ENCODE data around the gene INAVA.

Gene INAVA

GRCh38 chr1:200877010-200877409, 17.7 kb upstream of the INAVA start:
- peaks cover 32 to 35% of the 10 kb centered on the region in 2 donors for H3K27me3 ChIP-seq (ENCODE audit: control insufficient read depth in 1 of 2, insufficient read depth in 2 of 2, low read length in 2 of 2)
- no peak overlapping the region for H3K27ac ChIP-seq (ENCODE audit: low read length)
- peaks cover 14% of the 10 kb centered on the region for H3K4me1 ChIP-seq (ENCODE audit: control insufficient read depth, insufficient read depth, low read length)
- H3K4me3 ChIP-seq (ENCODE audit: low read length in 2 of 2), result no peak overlapping the region
- H3K9me3 ChIP-seq (ENCODE audit: control insufficient read depth in 2 of 2, low read length in 2 of 2), result no peaks in the 10 kb centered on the region
- no peaks in the 10 kb centered on the region for H3K36me3 ChIP-seq (ENCODE audit: control insufficient read depth in 2 of 2, insufficient read depth in 2 of 2, low read length in 2 of 2)
- H3K9ac ChIP-seq (ENCODE audit: low read length in 2 of 2), result no peak overlapping the region

DNA sequence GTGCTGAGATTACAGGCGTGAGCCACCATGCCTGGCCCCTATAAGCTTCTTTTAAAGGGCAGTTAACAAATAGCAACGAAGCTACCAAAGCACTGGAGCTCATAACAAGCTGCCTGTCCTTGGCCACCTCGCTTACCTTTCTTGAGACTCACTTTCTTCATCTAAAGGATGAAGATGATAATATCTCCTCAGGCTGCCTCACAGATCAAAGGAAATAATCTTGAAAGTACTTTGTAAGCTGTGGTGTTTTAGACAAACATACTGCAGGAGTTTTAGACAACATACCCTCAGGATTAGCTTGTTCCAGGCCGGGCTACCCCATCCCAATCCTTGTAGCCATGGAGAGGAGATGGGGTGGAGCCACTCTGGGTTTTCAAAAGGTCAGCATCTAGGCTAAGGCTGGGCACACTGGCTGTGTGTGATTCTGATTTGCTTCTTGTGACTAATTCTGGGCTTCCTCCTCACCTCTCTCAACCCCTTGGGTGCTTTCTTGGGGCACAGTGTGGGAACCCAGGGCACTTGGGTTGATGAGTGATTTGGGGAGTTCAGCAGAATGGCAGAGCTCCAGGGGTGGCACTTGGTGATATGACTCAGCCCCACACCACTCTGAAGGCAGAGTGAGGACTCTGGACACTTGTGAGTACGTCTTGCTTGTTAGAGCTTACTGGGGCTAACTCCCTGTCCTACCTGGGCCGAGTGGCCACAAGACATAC, 16.7 kb upstream of the INAVA start:
- Histone ChIP-seq H3K27ac (ENCODE audit: low read length) (no peak overlapping the region), H3K36me3 (ENCODE audit: control insufficient read depth in 2 of 2, insufficient read depth in 2 of 2, low read length in 2 of 2) (no peaks in the 10 kb centered on the region), H3K4me1 (ENCODE audit: control insufficient read depth, insufficient read depth, low read length) (peaks cover 12% of the 10 kb centered on the region), H3K9ac (ENCODE audit: low read length in 2 of 2) (no peak overlapping the region), H3K27me3 (ENCODE audit: control insufficient read depth in 1 of 2, insufficient read depth in 2 of 2, low read length in 2 of 2) (peaks cover 22 to 28% of the 10 kb centered on the region in 2 donors), H3K4me3 (ENCODE audit: low read length in 2 of 2) (no peak overlapping the region), H3K9me3 (ENCODE audit: control insufficient read depth in 2 of 2, low read length in 2 of 2) (no peaks in the 10 kb centered on the region)

DNA sequence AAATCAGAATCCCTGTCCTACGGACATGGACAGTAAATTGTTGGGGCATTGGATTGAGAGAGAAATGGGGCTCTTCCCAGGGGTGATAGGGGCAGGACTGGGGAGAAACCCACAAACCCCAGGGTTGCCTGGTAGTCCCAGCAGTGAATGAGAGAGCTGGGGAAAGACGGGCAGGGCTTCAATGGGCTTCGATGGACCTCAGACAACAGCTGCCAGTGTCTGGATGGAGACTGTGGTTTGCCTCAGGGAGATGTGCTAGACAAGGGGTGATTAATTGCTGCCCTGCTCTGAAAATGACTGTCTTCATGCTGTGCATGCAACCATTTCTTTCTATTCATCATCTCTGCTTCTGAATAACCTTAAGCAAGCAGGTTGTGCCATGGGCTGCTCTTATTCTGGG, 14.5 kb upstream of the INAVA start:
- Histone ChIP-seq H3K27me3 (ENCODE audit: control insufficient read depth in 1 of 2, insufficient read depth in 2 of 2, low read length in 2 of 2) (peaks cover 4 to 10% of the 10 kb centered on the region in 2 donors), H3K27ac (ENCODE audit: low read length) (no peak overlapping the region), H3K4me3 (ENCODE audit: low read length in 2 of 2) (no peak overlapping the region), H3K9ac (ENCODE audit: low read length in 2 of 2) (no peak overlapping the region), H3K36me3 (ENCODE audit: control insufficient read depth in 2 of 2, insufficient read depth in 2 of 2, low read length in 2 of 2) (no peaks in the 10 kb centered on the region), H3K9me3 (ENCODE audit: control insufficient read depth in 2 of 2, low read length in 2 of 2) (no peaks in the 10 kb centered on the region), H3K4me1 (ENCODE audit: control insufficient read depth, insufficient read depth, low read length) (no peaks in the 10 kb centered on the region)

GRCh38 chr1:200883118-200883517, 11.6 kb upstream of the INAVA start:
- Histone ChIP-seq H3K9ac (ENCODE audit: low read length in 2 of 2) (no peak overlapping the region), H3K4me3 (ENCODE audit: low read length in 2 of 2) (no peak overlapping the region), H3K36me3 (ENCODE audit: control insufficient read depth in 2 of 2, insufficient read depth in 2 of 2, low read length in 2 of 2) (no peaks in the 10 kb centered on the region), H3K27ac (ENCODE audit: low read length) (no peak overlapping the region), H3K27me3 (ENCODE audit: control insufficient read depth in 1 of 2, insufficient read depth in 2 of 2, low read length in 2 of 2) (peaks cover 4 to 5% of the 10 kb centered on the region in 2 donors), H3K4me1 (ENCODE audit: control insufficient read depth, insufficient read depth, low read length) (no peaks in the 10 kb centered on the region), H3K9me3 (ENCODE audit: control insufficient read depth in 2 of 2, low read length in 2 of 2) (no peaks in the 10 kb centered on the region)

DNA sequence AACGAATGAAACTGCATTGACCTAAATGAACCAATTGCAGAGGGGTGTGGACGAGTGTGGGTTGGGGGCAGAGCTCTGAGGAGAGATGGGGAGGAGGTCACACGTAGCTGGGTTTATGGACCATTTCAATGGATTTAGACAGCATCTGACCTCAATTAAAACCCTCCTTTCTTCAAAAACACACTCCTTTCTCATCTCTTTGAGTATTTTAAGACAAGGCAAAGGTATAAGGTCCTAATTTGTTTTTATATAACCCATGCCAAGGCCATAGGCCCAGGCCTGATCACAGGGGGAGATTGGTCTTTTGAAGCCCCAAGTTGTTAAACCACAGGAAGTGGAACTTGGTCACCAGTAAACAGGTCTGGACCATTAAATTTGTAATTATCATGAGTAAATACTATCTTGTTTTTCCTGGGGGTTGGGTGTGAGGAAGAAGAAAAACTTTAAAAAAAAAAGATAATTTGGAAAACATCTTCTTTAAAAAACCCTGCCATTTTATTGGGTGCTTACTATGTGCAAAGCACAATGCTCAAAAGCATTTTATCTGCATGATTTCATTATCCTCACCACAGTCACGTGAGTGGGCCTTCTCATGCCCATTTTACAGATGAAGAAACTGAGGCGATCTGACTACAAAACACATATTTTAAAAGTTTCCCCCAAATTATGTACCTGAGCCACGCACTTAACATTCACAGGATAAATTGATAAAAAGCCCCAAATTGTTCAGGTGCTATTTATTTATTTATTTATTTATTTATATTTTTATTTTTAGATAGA, 8.9 kb upstream of the INAVA start:
- Histone ChIP-seq H3K36me3 (ENCODE audit: control insufficient read depth in 2 of 2, insufficient read depth in 2 of 2, low read length in 2 of 2) (no peaks in the 10 kb centered on the region), H3K9ac (ENCODE audit: low read length in 2 of 2) (no peak overlapping the region), H3K27ac (ENCODE audit: low read length) (no peak overlapping the region), H3K4me1 (ENCODE audit: control insufficient read depth, insufficient read depth, low read length) (no peaks in the 10 kb centered on the region), H3K4me3 (ENCODE audit: low read length in 2 of 2) (no peak overlapping the region), H3K27me3 (ENCODE audit: control insufficient read depth in 1 of 2, insufficient read depth in 2 of 2, low read length in 2 of 2) (peaks cover 12 to 15% of the 10 kb centered on the region in 2 donors), H3K9me3 (ENCODE audit: control insufficient read depth in 2 of 2, low read length in 2 of 2) (no peaks in the 10 kb centered on the region)

DNA sequence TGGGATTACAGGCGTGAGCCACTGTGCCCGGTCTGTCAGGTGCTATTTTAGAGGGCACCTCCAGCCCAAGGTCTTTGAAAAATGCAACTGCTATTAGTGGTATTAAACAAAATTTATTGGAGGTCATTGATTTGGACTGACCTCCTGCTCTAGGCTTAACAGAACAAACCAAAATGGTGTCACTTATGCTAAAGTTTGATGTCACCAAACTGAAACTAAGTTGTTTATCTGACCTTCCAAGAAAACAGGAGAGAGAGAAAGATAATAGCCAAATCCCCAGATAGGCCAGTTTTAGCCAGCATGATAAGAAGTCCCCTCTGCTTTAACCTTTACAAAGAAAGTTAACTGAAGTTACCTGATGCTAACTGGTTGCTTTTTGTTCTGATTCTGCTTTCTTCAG, 8.1 kb upstream of the INAVA start:
- Histone ChIP-seq H3K4me1 (ENCODE audit: control insufficient read depth, insufficient read depth, low read length) (peaks cover 7% of the 10 kb centered on the region), H3K27me3 (ENCODE audit: control insufficient read depth in 1 of 2, insufficient read depth in 2 of 2, low read length in 2 of 2) (peaks cover 15 to 23% of the 10 kb centered on the region in 2 donors), H3K27ac (ENCODE audit: low read length) (no peak overlapping the region), H3K36me3 (ENCODE audit: control insufficient read depth in 2 of 2, insufficient read depth in 2 of 2, low read length in 2 of 2) (no peaks in the 10 kb centered on the region), H3K4me3 (ENCODE audit: low read length in 2 of 2) (no peak overlapping the region), H3K9me3 (ENCODE audit: control insufficient read depth in 2 of 2, low read length in 2 of 2) (no peaks in the 10 kb centered on the region), H3K9ac (ENCODE audit: low read length in 2 of 2) (no peak overlapping the region)

GRCh38 chr1:200887036-200887435, 7.7 kb upstream of the INAVA start:
- Histone ChIP-seq H3K36me3 (ENCODE audit: control insufficient read depth in 2 of 2, insufficient read depth in 2 of 2, low read length in 2 of 2) (no peaks in the 10 kb centered on the region), H3K4me1 (ENCODE audit: control insufficient read depth, insufficient read depth, low read length) (peaks cover 10% of the 10 kb centered on the region), H3K27ac (ENCODE audit: low read length) (no peak overlapping the region), H3K4me3 (ENCODE audit: low read length in 2 of 2) (no peak overlapping the region), H3K9ac (ENCODE audit: low read length in 2 of 2) (no peak overlapping the region), H3K27me3 (ENCODE audit: control insufficient read depth in 1 of 2, insufficient read depth in 2 of 2, low read length in 2 of 2) (peaks cover 18 to 27% of the 10 kb centered on the region in 2 donors), H3K9me3 (ENCODE audit: control insufficient read depth in 2 of 2, low read length in 2 of 2) (no peaks in the 10 kb centered on the region)

GRCh38 chr1:200887772-200888348, 6.8 kb upstream of the INAVA start:
- no peak overlapping the region for H3K9ac ChIP-seq (ENCODE audit: low read length in 2 of 2)
- no peak overlapping the region for H3K27ac ChIP-seq (ENCODE audit: low read length)
- no peak overlapping the region for H3K4me3 ChIP-seq (ENCODE audit: low read length in 2 of 2)
- H3K9me3 ChIP-seq (ENCODE audit: control insufficient read depth in 2 of 2, low read length in 2 of 2), result no peaks in the 10 kb centered on the region
- no peaks in the 10 kb centered on the region for H3K36me3 ChIP-seq (ENCODE audit: control insufficient read depth in 2 of 2, insufficient read depth in 2 of 2, low read length in 2 of 2)
- H3K4me1 ChIP-seq (ENCODE audit: control insufficient read depth, insufficient read depth, low read length), result peaks cover 10% of the 10 kb centered on the region
- peaks cover 21 to 27% of the 10 kb centered on the region in 2 donors for H3K27me3 ChIP-seq (ENCODE audit: control insufficient read depth in 1 of 2, insufficient read depth in 2 of 2, low read length in 2 of 2)

DNA sequence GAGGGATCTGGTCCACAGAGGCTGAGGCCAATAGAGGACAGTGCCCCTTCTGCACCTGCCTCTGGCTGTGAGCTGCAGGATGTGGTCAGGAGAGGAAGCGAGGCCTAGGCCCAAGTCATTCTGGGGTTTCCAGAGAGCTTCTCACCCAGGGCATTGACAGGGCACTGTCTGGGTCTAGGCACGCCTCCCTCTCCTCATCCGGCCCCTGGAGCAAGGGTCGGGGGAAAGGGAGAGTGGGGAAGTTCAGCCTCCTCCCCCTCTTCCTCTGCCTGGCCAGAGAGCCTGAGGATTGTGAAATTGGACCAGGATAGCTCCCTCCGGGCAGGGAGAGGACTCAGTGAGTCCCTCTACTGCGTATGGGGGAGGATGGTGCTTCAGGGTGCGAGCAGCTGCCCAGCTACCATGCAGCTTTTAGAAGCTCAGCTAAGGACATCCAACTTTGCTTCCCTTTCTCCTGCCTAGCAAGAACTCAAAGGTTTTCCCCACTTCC, 6.3 kb upstream of the INAVA start:
- Histone ChIP-seq H3K9ac (ENCODE audit: low read length in 2 of 2) (no peak overlapping the region), H3K4me3 (ENCODE audit: low read length in 2 of 2) (no peak overlapping the region), H3K4me1 (ENCODE audit: control insufficient read depth, insufficient read depth, low read length) (peaks cover 10% of the 10 kb centered on the region), H3K36me3 (ENCODE audit: control insufficient read depth in 2 of 2, insufficient read depth in 2 of 2, low read length in 2 of 2) (no peaks in the 10 kb centered on the region), H3K27ac (ENCODE audit: low read length) (no peak overlapping the region), H3K9me3 (ENCODE audit: control insufficient read depth in 2 of 2, low read length in 2 of 2) (no peaks in the 10 kb centered on the region), H3K27me3 (ENCODE audit: control insufficient read depth in 1 of 2, insufficient read depth in 2 of 2, low read length in 2 of 2) (peaks cover 21 to 27% of the 10 kb centered on the region in 2 donors)

- no peak overlapping the region for H3K27ac ChIP-seq (ENCODE audit: low read length)
- H3K27me3 ChIP-seq (ENCODE audit: control insufficient read depth in 1 of 2, insufficient read depth in 2 of 2, low read length in 2 of 2), result peaks cover 21 to 27% of the 10 kb centered on the region in 2 donors
- no peaks in the 10 kb centered on the region for H3K9me3 ChIP-seq (ENCODE audit: control insufficient read depth in 2 of 2, low read length in 2 of 2)
- H3K4me1 ChIP-seq (ENCODE audit: control insufficient read depth, insufficient read depth, low read length), result peaks cover 10% of the 10 kb centered on the region
- H3K9ac ChIP-seq (ENCODE audit: low read length in 2 of 2), result no peak overlapping the region
- no peaks in the 10 kb centered on the region for H3K36me3 ChIP-seq (ENCODE audit: control insufficient read depth in 2 of 2, insufficient read depth in 2 of 2, low read length in 2 of 2)
- no peak overlapping the region for H3K4me3 ChIP-seq (ENCODE audit: low read length in 2 of 2)
Observed at GRCh38 chr1:200889571-200889970, 5.1 kb upstream of the INAVA start.

All from stomach smooth muscle (tissue), 2 donors.